Measurements from ENCODE around the gene ADAMTS4.

Gene ADAMTS4

GRCh38 chr1:161219078-161219892 lies 20.4 kb upstream of the ADAMTS4 start:
- no peak for DNase-seq (ENCODE audit: low spot score)

GRCh38 chr1:161218301-161219077 lies 19.6 kb upstream of the ADAMTS4 start:
- no peak for DNase-seq (ENCODE audit: low spot score)

GRCh38 chr1:161217831-161218230 lies 19.0 kb upstream of the ADAMTS4 start:
- no peak for DNase-seq (ENCODE audit: low spot score)

GRCh38 chr1:161216945-161217712 lies 18.3 kb upstream of the ADAMTS4 start:
- peak; percentile 80 for DNase-seq (ENCODE audit: low spot score)

- no peak for DNase-seq (ENCODE audit: low spot score)
Measured at GRCh38 chr1:161215076-161215475, 16.2 kb upstream of the ADAMTS4 start, which contains the start of gene FCER1G. TSS of gene FCER1G (plus strand) at chr1:161215295. CDS start at chr1:161215322, 27 bp downstream.

- no peak for DNase-seq (ENCODE audit: low spot score)
Measured at GRCh38 chr1:161214369-161214768, 15.5 kb upstream of the ADAMTS4 start.

GRCh38 chr1:161209790-161210409 lies 11.0 kb upstream of the ADAMTS4 start:
- peak; percentile 94 for DNase-seq (ENCODE audit: low spot score)

- DNase-seq (ENCODE audit: low spot score) = no peak
Measured at GRCh38 chr1:161207173-161207572, 8.3 kb upstream of the ADAMTS4 start.

GRCh38 chr1:161206411-161207140 lies 7.7 kb upstream of the ADAMTS4 start:
- DNase-seq (ENCODE audit: low spot score) = no peak

- peak; percentile 100 for DNase-seq (ENCODE audit: low spot score)
Measured at GRCh38 chr1:161201836-161202712, 3.2 kb upstream of the ADAMTS4 start, which contains the start of gene NDUFS2. TSS of gene NDUFS2 (plus strand) at chr1:161202367. CDS start at chr1:161202386, 19 bp downstream.

GRCh38 chr1:161200992-161201835 lies 2.4 kb upstream of the ADAMTS4 start:
- DNase-seq (ENCODE audit: low spot score) = no peak

GRCh38 chr1:161200421-161200991 lies 1.7 kb upstream of the ADAMTS4 start:
- no peak for DNase-seq (ENCODE audit: low spot score)

GRCh38 chr1:161199506-161200139 lies 769 bp upstream of the ADAMTS4 start:
- no peak for DNase-seq (ENCODE audit: low spot score)

GRCh38 chr1:161198194-161198896 lies 509 bp downstream of the ADAMTS4 start:
- DNase-seq (ENCODE audit: low spot score) = no peak

GRCh38 chr1:161197560-161198193 lies 1.2 kb downstream of the ADAMTS4 start:
- no peak for DNase-seq (ENCODE audit: low spot score)

GRCh38 chr1:161196521-161197451 lies 2.1 kb downstream of the ADAMTS4 start:
- no peak for DNase-seq (ENCODE audit: low spot score)

Data from NAMALWA (cell line).